Astrocyte (in vitro differentiated cells and primary cell): ENCODE results near the gene CD55.

ENCODE experiments used
- EZH2 ChIP-seq: IDR thresholded peaks from 2 replicates; pipeline ENCODE4 v1.6.1; 2012; ENCODE audit warnings: mild to moderate bottlenecking, low read length, inconsistent platforms; ENCODE audit not compliant: insufficient read depth
- TF ChIP-seq, protein P1 (sequence below): IDR thresholded peaks from 2 replicates; pipeline ENCODE4 v1.5.1; 2011; ENCODE audit warnings: low read depth, mild to moderate bottlenecking, inconsistent platforms, low read length, moderate library complexity; ENCODE audit not compliant: insufficient read depth

DNA sequence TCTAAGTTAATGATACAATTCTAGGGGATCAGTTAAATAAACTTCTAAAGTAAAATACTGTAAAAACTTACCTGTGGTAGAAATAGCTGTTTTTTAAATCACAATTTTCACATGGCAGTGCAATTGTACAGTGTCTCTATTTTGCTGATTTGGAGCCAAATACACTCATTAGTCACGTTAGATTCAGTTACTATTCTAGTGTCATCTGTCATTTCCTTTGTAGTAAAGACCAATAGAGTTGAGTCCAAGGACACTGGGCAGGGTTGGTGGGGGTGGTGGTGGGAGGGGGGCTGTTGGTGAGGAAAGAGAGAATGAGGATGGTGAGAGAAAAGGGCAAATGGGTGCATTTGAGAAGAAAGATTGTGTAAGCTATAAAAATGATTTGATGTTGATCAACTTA is 33.6 kb downstream of the CD55 start:
- TF ChIP-seq, protein P1, sequence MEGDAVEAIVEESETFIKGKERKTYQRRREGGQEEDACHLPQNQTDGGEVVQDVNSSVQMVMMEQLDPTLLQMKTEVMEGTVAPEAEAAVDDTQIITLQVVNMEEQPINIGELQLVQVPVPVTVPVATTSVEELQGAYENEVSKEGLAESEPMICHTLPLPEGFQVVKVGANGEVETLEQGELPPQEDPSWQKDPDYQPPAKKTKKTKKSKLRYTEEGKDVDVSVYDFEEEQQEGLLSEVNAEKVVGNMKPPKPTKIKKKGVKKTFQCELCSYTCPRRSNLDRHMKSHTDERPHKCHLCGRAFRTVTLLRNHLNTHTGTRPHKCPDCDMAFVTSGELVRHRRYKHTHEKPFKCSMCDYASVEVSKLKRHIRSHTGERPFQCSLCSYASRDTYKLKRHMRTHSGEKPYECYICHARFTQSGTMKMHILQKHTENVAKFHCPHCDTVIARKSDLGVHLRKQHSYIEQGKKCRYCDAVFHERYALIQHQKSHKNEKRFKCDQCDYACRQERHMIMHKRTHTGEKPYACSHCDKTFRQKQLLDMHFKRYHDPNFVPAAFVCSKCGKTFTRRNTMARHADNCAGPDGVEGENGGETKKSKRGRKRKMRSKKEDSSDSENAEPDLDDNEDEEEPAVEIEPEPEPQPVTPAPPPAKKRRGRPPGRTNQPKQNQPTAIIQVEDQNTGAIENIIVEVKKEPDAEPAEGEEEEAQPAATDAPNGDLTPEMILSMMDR, result no peak
- TF ChIP-seq EZH2, result no peak
